Stimulated activated CD8-positive, alpha-beta memory T cell treated with anti-CD3 and anti-CD28 coated beads, Interleukin-4, amount 100 ng/mL, for 1 hour (primary cell): Measurements from ENCODE around the gene LZTFL1.

Experiments
- DNase-seq, 2 donors: peaks; one replicate each; pipeline ENCODE4 v3.0.0-alpha.2; 2020; ENCODE audit warnings: low read depth in 2 of 2, low spot score in 1 of 2

LZTFL1 gene

DNA sequence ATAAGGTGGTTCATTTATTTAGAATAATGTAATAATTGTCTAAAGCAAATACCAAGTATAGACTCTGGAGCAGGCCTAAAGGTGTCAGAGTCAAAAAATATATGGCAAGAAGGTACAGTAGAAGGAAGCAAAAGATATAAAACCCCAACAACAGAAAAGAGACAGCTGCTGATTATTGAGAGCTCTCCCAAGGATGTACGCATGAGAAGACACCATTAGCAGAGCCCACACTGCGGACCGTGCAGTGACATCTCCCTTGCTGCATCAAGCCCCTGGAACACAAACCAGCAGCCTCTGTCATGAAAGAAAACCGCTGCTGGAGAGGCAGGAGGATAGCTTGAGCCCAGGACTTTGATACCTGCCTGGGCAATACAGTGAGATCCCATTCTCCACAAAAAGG is 27.6 kb downstream of the LZTFL1 start:
- DNase-seq: no peak

DNA sequence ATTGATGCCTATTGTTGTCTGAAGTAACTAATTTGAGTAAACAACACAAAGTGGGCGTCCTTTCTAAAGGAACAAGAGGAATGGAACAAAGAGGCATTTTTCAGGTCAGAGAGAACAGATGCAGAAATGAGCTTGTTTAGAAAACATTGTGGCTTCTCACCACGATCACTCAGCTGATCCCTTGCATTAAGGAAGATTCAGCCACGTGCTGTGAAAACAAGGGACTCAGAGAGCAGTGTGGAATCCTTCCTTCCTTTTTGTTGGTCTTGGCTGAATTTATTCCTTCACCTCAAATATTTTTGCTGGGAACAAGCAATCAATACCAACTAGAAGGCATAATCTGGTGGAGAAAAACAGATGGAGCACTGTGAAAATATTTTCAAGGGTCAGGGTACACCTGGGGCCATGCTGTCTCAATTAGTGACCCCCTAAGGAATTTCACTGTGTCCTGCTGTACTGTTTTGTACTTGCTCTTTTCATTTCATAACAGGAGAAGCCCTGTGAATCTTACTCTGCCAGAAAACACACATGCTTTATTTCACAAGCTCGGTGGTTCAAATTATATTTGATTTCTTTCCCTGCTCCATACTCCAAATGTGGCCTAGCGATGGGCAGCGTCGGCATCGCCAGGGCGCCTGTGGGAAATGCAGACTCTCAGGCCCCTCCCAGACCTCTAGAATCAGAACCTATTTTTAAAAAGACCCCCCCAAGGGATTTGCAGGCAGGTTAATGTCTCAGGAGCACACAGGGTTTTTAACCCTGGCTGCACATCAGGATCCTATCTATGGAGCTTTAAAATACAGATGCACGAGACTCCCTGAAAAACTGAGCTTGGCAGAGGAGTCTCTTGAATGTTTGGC is 34.0 kb downstream of the LZTFL1 start:
- DNase-seq: no peak

DNA sequence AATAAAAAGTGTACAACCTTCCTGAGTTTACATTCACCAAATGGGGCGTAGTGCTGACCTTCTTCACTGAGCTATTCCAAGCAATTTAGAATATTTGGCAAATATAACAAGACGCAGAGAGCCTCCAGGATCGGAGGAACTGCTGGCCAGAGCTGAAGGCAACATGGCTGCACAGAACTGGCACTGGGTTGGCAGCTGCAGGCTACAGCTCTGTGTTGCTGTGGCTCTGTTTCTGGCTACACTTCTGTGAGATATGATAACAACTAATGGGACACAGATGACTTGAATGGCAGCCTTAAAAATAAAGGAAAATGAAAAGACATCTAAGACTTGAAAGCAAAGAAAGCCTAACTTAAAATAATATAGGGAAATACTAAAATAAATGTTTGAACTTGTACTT is 34.8 kb downstream of the LZTFL1 start:
- DNase-seq: no peak

DNA sequence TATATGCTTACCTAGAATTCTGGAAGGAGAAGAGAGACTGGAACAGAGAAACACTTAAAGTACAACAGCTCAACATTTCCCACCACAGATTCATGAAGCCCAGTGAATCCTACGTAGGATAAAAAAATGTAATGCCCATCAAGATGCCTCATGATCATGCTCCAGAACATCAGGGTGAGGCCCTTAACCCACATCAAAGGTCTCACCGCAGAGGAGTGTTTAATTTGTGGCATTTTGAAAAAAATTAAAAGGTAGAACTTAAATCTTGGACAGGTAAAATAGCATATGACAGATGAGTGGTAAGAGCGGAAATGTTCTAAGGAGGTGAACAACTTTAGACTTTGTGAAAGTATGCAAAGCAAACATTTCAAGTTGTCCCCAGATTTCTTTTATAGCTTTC is 35.8 kb downstream of the LZTFL1 start:
- no peak for DNase-seq

DNA sequence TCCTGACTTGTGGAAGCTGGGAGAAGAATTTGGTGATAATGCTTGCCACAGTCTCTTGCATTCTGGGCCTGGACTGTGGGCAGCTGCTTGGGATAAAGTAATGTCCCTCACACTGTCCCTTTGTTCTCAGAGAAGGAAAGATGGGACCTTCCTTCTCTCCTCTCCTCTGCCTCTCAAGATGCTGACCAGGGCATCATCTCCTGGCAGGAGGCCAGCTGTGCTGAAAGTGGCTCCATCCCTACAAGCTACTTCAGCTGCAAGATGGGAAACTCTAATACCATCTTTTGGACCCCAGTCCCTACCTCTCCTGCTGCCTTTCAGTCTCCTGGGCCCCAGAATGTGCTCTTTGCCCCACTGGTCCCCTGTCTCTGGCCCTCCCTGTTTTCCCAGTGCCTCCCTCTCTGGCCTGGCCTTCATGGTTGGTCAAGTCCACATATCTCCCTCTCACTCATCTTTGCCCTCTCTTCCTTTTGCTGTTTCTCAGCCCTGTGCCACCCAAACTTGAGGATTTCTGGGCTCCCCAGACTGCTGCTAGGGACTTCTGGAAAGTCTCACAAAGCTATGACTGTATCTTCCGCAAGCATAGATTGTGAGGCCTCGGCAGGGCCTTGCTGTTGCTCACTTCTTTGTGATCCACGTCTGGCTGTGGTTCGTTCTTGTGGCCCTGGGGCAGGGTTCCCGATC is 38.5 kb downstream of the LZTFL1 start:
- DNase-seq: no peak

DNA sequence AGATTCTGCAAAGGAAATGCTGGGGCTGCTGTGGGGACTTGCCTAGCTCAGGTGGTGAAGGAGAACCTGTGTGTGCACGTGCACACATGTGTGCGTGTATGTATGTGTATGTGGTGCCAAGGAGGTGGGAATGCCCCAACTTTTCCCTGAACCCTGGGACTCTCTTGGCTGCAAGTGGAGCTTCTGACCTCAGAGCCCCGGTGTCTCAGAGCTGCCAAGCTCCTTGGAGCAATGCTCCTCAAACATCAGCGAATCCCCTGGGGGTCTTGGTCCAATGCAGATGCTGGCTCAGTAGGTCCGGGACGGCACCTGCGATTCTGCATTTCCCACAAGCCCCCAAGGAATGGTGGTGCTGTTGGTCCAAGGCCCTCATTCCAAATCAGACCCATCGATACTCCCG is 39.8 kb downstream of the LZTFL1 start:
- no peak for DNase-seq

DNA sequence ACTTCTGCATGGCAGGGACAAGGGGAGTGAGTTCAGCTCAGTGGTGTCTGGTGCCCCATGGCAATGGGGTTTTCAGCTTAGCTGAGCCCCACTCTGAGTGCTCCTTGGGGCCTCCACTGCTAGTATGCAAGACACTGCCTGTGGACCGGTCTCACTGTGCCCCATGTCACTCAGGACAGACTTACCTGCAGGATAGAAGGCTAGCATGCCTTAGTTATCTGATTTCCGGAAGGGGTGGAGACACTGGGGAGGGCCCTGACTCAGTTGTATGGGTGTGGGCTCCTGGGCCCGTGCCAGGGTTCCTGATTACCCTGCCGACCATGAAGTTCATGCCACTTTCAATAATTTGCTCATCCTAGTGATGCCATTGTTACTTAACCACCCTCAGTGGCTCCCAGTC is 41.3 kb downstream of the LZTFL1 start:
- DNase-seq: no peak

DNA sequence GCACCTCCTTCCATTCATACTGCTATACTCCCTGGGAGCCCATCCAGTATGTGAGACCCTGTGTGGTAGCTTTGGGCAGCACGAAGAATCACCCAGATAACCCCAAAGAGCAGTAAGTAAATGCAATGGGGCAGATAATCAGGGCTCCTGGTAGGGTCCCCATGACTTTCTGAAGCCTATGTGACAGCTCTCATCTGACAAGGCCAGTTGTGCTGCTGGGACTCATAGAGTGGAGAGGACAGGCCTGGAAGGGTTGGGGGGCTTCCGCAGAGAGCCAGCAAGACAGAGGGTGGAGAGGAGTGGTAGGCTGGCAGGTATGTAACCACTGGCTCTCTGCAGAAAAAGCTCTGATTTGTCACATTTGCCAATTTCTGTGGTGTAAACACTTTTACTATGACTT is 42.3 kb downstream of the LZTFL1 start:
- DNase-seq: no peak

DNA sequence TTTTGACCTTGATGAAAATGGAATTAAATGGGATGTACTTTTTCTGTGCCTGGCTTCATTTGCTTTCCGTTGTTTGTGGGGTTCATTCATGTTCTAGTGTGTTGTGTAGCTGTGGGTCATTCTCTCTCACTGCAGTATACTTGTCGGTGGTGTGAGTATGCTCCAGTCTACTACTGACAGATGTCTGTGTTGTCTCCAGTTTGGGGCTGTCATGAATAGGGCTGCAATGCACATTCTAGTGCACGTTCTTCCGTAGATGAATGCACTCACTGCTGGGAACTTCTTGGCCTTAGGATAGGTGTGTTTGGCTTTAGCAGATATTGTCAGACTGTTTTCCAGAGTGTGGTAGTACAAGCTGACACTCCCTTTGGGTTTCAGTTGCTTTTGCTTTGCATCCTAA is 43.9 kb downstream of the LZTFL1 start:
- DNase-seq: no peak

DNA sequence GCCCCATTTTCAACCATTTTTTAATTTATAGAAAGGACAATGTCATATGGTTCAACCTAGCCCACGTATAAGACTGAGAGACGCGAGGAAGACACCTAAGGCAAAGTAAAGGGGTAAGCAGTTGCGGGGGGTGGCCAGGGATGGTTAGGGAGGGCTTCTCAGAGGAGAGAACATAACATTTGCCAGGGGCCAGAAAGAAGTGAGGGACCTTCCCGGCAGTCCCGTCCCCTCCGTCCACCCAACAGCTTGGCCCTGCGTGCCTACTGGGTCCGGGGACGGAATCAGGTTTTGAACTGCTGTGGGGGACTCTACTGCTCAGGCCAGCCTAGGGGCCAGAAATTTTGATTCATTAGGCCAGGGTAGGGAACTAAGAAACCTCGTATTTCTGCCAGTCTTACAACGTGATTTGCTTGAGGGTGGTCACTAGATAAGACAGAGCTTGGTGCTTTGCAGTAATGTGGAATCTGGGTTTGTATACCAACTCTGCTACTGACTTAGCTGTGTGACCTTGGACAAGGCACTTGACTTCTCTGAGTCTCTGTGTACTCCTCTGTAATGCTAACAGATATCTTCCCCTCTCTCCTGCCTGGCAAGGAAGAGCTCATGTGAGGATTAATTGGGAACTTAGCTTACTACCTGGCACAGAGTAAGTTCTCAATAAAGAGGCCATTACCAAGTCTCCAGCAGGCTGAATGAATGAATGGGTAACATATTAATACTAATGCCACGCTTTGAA is 44.8 kb downstream of the LZTFL1 start:
- no peak for DNase-seq

DNA sequence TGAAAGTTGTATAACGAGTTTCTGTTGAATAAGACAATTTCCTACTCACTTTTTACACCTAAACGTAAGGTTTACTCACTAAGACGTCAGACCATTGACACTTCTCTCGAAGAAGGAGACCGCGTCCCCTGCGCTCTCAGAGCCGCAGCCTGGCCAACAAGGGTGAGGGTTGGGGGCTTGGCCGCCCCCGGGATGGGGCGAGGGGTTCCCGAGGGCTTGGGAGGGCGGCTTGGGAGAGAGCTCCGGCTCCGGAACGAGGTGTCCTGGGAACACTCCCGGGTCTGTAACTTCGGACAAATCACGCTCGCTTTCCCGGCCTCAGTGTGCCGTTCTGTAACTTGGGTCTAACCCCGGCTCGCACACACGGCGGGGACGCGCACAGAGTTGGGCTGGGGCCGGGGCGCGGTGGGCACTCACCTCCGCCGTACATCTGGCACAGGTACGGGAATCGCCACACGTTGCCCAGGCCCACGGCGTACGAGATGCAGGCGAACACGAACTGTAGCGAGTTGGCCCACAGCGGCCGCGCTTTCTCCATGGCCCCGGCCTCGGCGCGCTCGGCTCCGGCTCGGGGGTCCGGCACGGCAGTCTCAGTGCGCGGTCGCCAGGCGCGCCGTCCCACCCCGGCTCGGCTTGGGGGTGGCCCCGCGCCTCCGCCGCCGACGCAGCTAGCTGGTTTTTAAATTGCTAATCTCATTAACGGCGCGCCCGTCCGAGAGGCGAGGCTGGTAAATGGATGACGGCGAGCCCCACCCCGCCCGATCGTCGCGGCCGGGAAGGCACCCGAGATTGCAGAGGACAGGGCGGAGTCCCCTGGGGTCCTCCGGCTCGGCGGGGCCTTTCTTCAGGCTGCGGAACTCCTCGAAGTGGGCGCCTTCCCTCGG is 45.8 kb downstream of the LZTFL1 start, which contains the start of gene SLC6A20:
TSS of gene SLC6A20 (minus strand) at position 655 of the 884 bp plus-strand sequence. CDS start at position 538, 117 bp downstream.
- no peak for DNase-seq

DNA sequence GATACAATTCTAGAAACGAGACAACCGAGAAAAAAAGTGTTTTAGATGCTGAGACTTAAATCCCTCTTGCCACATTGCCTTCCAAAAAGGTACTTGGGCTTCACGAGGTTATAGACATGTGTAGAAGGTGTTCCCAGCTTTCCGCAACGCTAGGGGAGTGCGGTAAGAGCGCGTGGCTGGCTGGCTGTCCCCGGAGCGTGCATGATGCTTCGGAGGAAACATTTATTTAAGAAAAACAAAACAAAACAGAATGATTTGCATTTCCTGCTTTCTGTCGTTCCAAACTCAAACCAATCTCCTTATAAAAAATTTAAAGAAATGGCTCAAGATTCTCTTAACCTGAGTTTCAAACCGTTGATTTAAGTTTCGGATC is 46.4 kb downstream of the LZTFL1 start:
- no peak for DNase-seq

DNA sequence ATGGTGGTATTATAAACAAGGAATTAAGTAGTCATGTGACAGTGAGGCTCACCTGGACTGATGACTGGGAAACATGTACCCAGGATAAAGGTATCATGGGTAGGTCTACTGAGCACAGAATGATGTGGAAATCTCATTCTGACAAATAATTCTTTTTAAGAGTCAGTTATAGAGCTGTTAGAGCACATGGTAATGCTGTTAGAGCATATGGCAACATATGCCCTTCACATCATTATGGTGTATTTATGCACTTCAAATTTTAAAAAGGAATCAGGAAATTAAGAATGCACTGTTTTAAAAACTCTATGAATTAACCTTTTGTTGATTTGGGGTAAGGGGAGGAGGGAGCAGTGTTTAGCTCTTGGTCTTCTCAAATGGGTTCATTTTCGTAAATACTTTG is 47.3 kb downstream of the LZTFL1 start:
- no peak for DNase-seq

DNA sequence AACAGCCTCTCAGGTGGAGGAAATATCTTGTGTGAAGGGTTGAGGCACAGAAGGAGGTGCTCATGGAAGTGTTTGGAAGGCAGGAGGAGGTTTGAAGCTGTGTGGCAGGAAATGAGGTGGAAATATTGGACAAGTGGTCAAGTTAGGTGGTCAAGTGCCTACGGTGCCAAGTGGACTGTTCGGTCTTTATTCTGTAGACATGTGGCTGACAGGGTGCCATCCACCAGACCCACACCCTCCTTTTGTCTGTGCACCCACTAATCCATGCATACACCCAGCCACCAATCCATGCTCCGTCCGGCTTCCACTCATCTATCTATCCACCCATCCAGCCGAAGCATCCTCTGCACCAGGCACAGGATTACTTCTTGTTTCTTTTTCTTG is 47.8 kb downstream of the LZTFL1 start:
- no peak for DNase-seq

DNA sequence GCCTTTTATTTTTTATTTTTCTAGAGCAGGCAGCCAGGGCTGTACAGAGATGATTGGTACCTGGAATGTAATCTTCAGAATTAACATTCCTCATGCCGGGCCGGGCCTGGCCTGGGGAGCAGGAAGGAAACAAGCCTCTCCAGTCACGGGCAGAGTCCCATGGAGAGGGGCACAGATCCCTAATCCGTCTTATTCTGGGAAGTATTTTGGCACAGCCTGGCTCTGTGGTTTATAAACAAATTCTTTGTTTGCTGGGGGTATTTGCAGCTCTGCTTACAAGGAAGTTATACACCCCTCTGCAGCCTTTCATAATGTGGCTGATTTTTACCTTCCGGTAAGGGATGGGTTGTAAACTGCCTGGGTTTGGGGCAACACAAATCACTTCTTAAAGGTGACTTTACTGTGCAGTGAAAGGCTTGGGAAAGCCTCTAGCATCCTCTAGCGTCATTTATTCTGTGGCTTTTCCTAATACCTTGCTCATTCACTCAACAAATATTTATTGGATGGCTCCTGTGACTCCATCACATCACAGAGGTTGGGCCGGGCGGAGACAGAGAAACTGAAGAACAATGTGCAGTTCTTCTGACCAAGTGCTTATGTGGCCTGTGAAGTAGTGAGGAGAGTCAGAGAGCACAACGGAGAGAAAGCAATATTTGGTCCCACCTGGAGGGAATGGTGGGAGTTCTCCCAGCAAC is 48.3 kb downstream of the LZTFL1 start:
- DNase-seq: no peak

DNA sequence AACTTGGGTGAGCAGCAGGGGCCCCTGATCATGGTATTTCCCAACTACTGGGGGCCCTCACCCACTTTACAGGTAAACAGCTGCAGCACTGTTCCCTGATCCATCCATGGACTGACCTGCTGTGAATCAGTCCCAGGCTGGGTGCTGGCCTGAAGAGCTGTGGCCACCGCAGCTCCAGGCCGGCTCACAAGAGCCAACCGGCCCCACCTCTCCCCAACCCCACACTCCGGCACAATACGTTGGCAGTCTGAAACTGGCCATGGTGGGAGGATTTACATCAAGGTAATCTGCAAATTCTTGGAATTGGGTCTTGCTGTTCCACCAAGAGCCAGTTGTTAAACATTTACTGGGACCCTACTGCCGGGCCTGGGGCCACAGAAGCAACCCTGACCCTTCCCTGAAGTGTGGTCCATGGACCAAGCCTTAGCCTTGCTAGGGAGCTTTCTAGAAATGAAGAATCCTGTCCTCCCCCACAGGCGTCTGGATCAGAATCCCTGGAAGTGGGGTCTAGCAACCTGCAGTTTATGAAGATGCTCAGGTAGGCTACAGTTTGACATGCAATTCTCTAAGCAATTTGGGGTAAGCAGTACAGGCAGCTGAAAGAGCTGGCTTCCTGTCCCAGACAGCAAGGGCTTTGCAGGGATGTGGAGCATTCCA is 49.3 kb downstream of the LZTFL1 start:
- DNase-seq: no peak

DNA sequence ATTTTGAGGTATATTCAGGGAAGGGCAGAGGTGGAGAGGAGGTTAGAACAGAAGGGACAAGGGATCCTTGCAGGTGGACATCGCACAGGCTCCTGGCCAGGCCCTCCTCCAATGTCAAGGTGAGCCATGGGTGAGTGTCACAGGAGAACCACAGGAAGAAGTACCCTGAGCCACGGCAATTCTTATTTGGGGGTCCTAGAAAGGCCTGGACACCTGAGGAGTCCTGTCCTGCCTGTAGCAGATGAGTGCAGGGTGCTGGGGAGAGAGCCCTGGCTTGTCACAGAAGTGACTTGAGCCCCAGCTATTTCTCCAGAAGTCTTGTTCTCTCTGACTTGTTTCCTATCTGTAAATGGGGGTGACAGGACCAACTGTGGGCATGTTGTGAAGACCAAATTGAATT is 49.9 kb downstream of the LZTFL1 start:
- no peak for DNase-seq

DNA sequence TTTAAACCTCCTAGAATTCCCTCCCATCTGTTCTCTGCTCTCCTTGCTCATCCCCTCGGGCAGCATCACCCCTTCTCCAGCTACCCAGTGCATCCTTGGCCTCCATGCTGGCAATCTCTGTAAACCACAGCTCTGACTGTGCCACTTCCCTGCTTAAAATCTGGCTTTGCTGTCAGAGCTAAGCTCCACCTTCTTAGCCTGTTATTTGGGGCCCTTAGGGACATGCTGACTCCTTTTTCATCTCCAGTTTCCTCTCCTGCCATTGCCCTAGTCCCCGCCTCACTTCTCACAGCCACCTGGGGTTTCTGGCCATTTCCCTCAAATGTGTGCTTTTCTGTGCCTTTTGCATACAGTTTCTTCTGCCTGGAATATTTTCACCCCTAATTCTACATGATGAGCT is 51.3 kb downstream of the LZTFL1 start:
- DNase-seq: no peak

DNA sequence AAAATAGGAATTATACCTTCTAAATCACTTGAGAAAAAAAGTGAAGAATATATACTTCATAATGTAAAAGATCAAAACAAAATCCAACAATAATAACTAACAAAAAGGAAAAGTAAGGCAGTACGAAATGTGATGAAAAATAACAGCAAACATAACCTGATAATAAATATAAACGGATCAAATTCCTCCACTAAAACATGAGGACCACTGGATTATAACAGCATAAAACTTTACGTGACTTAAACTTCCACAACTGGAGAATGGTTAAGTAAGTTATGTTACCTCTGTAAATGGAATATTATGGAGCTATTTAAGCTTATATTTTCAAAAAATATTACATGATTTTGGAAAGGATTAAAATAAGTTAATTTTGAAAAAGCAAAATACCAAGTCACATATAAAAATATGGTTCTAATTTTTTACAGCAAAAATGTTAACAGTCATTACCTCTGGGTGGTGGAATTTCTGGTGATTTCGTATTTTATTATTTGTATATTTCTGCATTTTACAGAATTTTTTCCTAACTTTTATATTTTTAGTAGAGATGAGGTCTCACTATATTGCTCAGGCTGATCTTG is 52.6 kb downstream of the LZTFL1 start:
- no peak for DNase-seq

DNA sequence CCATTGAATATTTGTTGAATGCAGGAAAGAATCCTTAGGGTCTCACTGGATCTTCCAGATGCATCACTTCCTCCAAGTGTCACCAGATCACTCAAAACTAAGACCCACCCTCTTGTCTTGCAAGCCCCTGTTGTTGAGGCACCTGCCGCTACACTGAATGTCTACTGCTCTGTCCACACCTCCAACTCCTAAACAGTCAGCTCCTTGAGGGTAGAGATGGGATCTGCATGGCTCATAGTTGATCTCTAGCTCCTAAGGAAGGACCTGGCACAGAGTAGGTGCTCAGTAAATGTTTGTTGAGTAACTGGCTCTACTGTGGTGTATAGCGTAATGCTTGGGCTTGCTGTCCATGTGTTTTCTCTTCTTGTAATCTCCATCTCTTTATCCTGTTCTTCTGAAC is 54.4 kb downstream of the LZTFL1 start:
- no peak for DNase-seq
